Measurements from ENCODE around the gene CRYGS. TPM values are rescaled to one million over a fixed set of nuclear protein-coding genes. Genes with fewer than 3 reads are reported as not detected.

Gene CRYGS
- polyA plus RNA-seq, 6 donors from 2014 or later, result not detected

DNA sequence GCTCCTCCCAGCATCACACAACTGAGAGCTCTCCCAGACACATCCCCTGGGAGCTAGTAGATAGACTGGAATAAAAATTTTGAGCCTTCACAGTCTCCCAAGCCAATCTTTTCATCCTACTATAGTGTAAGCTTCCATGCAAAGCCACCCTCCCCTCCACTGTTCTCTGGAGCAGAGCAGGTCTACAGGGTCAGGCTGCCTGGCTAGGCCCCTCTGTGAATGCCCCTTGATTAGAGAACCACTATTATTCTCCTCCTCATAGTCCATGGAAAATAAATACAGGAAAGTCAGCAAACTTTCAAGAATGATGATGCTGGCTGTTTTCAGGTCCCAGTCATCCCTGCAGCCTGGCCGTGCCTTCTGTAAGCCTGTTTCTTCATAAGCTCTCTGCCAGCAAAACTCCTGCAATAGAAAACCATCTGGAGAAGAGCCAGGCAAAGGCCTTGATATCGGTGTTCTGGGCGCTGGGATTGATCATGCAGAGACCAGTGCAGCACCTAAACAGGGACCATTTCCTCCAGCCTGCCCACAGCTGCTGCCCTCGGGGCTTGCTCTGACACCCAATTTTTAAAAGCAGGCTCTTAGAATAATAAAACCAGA is 51.7 kb downstream of the CRYGS start:
- H3K4me3 Mint-ChIP-seq, result no peak overlapping the region
- H3K36me3 Mint-ChIP-seq, result no peaks in the 10 kb centered on the region
- no peak for DNase-seq
- no peak for ATAC-seq (ENCODE audit: low read depth in 2 of 2)
- peaks cover 0 to 7% (median 0%) of the 10 kb centered on the region in 3 donors for H3K4me1 Mint-ChIP-seq
- H3K9me3 Mint-ChIP-seq, result no peaks in the 10 kb centered on the region
- H3K27ac Mint-ChIP-seq, result no peak overlapping the region
- H3K27me3 Mint-ChIP-seq, result peaks cover 7 to 17% (median 12%) of the 10 kb centered on the region in 3 donors

DNA sequence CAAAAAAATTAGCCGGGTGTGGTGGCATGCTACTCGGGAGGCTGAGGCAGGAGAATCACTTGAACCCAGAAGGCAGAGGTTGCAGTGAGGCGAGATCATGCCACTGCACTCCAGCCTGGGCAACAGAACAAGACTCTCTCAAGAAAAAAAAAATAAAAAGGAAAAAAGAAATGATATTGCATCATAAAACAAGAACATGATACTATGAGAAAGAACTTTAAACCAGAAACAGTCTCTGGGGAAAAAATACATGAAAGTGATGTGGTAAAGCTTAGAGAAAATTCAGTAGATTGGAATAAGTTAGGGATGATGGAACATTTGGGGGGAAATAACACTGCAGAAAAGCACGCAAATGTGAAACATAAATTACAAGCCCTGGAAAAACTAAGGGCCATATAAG is 54.7 kb downstream of the CRYGS start:
- H3K4me1 Mint-ChIP-seq, result no peaks in the 10 kb centered on the region
- H3K36me3 Mint-ChIP-seq, result no peaks in the 10 kb centered on the region
- H3K27me3 Mint-ChIP-seq, result peaks cover 7 to 17% (median 12%) of the 10 kb centered on the region in 3 donors
- no peak overlapping the region for H3K4me3 Mint-ChIP-seq
- no peak overlapping the region for H3K27ac Mint-ChIP-seq
- DNase-seq (no peak), ATAC-seq (ENCODE audit: low read depth in 2 of 2) (no peak)
- H3K9me3 Mint-ChIP-seq, result no peaks in the 10 kb centered on the region

Other genes with a start within 250 kb of the CRYGS start
- under 1 TPM in 4 of 6 donors, not detected in 2; 0.30 to 0.68 (median 0.54) TPM for gene DGKG, start 182.1 kb downstream of the CRYGS start, polyA plus RNA-seq (ENCODE audit: low read depth in 6 of 6)
- 10 to 100 TPM; 12.0 to 32.7 (median 19.7) TPM for gene TBCCD1, start 23.0 kb upstream of the CRYGS start, polyA plus RNA-seq (ENCODE audit: low read depth in 6 of 6)
- 10 to 100 TPM; 31.3 to 41.1 (median 37.7) TPM for gene DNAJB11, start 26.3 kb upstream of the CRYGS start, polyA plus RNA-seq (ENCODE audit: low read depth in 6 of 6)
- gene AHSG, start 68.7 kb upstream of the CRYGS start, polyA plus RNA-seq (ENCODE audit: low read depth in 6 of 6), result not detected
- gene FETUB, start 96.0 kb upstream of the CRYGS start, polyA plus RNA-seq (ENCODE audit: low read depth in 6 of 6), result not detected
- not detected for gene HRG, start 121.6 kb upstream of the CRYGS start, polyA plus RNA-seq (ENCODE audit: low read depth in 6 of 6)
- not detected for gene KNG1, start 173.0 kb upstream of the CRYGS start, polyA plus RNA-seq (ENCODE audit: low read depth in 6 of 6)
- 100 to 1,000 TPM; 194 to 296 (median 243) TPM for gene EIF4A2, start 239.2 kb upstream of the CRYGS start, polyA plus RNA-seq (ENCODE audit: low read depth in 6 of 6)